Measurements from ENCODE around the gene AOPEP.
A peak's percentile ranks its signal among the peaks of the same experiment; 100 is the strongest.
"Not testable (repeated sequence)": the region's sequence is repeated elsewhere in the genome, so short reads cannot be mapped to it uniquely, and the experiment has no call there.

AOPEP gene

GRCh38 chr9:94826044-94826443 lies 99.5 kb downstream of the AOPEP start:
- TF ChIP-seq CTCF (conservative IDR thresholded peaks at IDR 0.05) (no peak), ZFX (IDR thresholded peaks at IDR 0.05) (no peak)
- no peak overlapping the region for H3K27ac ChIP-seq

GRCh38 chr9:94826644-94827410 lies 100.3 kb downstream of the AOPEP start:
- H3K27ac ChIP-seq, result peak overlapping the region; percentile 11; the same call in 1 of the 2 replicates
- TF ChIP-seq CTCF (conservative IDR thresholded peaks at IDR 0.05) (no peak), ZFX (IDR thresholded peaks at IDR 0.05) (no peak)

GRCh38 chr9:94827584-94828304 lies 101.2 kb downstream of the AOPEP start:
- H3K27ac ChIP-seq, result no peak overlapping the region; the same call in 1 of the 2 replicates
- no peak for TF ChIP-seq CTCF (conservative IDR thresholded peaks at IDR 0.05)
- TF ChIP-seq ZFX (IDR thresholded peaks at IDR 0.05), result no peak

DNA sequence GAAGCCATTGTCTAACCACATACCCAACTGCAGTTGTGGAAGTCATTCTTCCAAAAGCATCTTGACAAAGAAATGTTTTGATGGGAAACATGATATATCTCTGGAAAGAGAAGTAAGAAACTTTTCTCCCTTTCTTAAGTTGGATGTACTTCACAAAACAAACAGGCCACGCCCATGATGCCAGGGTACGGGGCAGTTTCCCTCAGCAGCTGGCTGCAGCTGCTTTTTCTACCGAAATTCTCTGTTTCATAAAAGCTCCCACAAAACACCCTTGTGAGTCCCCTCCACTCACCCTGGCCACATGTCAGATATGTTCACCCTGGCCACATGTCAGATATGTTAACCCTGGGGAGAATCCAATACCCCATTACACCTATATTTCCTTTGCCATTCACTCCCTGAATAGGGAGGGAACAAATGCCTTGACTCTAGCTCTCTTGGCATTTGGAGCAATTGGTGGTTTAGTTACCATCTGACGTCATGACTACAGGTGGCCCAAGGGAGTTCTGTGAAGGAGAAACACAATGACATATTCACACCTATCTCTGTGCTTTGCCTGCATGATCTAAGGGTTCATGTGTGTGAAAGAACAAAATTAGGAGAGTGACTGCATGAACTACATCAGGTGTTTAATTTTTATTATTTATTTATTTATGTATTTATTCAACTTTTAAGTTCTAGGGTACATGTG lies 103.0 kb downstream of the AOPEP start:
- no peak for TF ChIP-seq ZFX (IDR thresholded peaks at IDR 0.05)
- no peak for TF ChIP-seq CTCF (conservative IDR thresholded peaks at IDR 0.05)
- H3K27ac ChIP-seq, result no peak overlapping the region

- H3K27ac ChIP-seq, result not testable (repeated sequence)
Measured at GRCh38 chr9:94830071-94830604, 103.6 kb downstream of the AOPEP start.

GRCh38 chr9:94833802-94834201 lies 107.3 kb downstream of the AOPEP start:
- H3K27ac ChIP-seq, result no peak overlapping the region

More at GRCh38 chr9:94833802-94834201, 107.3 kb downstream of the AOPEP start:
- TF ChIP-seq ZFX (IDR thresholded peaks at IDR 0.05) (no peak), CTCF (conservative IDR thresholded peaks at IDR 0.05) (no peak)
